Islet of Langerhans (tissue), 1 donor: ENCODE results near the gene ESD.
"Not testable (repeated sequence)": the region's sequence is repeated elsewhere in the genome, so short reads cannot be mapped to it uniquely, and the experiment has no call there.

ENCODE experiments used
- FAIRE-seq: peaks from one replicate; lab custom pipeline; 2011; peaks lifted over from hg19 to GRCh38; lab: Jason Lieb, UNC

Gene ESD

GRCh38 chr13:46796515-46797474 is at the start of gene ESD:
Gene ESD (minus strand): TSS chr13:46797161. CDS start chr13:46791413, 5,748 bp downstream.
- FAIRE-seq, result no peak

- no peak for FAIRE-seq
Observed at GRCh38 chr13:46846726-46847125, 49.8 kb upstream of the ESD start.

DNA sequence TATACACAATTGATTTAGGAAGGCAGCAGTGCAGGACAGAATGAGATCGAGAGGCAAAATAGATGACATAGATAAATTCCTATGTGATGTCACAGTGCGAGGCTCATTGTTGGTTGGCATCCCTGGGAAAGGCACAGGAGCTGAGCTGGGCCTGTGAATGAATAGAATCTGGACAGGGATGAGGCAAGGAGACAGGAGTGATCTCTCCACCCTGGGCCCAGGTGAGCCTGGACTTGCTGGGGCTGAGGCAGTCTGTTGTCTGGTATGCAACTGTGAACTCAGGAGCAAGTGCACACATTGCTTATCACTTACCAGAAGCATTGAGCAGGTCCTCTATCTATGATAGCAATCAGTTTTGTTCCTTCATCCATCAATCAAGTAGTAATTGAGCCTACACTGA is 48.2 kb upstream of the ESD start:
- no peak for FAIRE-seq

GRCh38 chr13:46844431-46844830 is 47.5 kb upstream of the ESD start:
- no peak for FAIRE-seq

- no peak for FAIRE-seq
Observed at GRCh38 chr13:46839399-46839798, 42.4 kb upstream of the ESD start.

DNA sequence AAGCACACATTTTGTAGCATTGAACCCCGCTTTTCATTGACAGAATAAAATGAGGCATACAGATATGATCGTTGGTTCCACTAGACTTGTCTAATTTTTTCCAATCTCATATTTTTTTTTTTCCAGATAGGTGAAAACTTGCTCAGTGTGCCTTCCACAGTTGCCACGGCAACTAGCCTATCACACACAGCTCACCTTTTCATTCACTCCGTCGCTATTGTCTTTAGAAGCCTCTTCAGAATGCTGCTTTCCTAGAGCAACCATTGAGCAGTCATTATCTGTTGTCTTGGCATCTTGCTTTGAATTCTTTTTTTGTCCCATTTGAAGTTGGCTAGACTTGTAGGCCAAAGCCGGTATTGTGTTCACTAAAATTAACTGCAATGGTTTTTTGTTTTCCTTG is 37.7 kb upstream of the ESD start:
- no peak for FAIRE-seq

GRCh38 chr13:46831588-46832194 is 34.7 kb upstream of the ESD start:
- peak; percentile 51 for FAIRE-seq

GRCh38 chr13:46830405-46831005 is 33.5 kb upstream of the ESD start:
- no peak for FAIRE-seq

GRCh38 chr13:46822551-46822950 is 25.6 kb upstream of the ESD start:
- no peak for FAIRE-seq

DNA sequence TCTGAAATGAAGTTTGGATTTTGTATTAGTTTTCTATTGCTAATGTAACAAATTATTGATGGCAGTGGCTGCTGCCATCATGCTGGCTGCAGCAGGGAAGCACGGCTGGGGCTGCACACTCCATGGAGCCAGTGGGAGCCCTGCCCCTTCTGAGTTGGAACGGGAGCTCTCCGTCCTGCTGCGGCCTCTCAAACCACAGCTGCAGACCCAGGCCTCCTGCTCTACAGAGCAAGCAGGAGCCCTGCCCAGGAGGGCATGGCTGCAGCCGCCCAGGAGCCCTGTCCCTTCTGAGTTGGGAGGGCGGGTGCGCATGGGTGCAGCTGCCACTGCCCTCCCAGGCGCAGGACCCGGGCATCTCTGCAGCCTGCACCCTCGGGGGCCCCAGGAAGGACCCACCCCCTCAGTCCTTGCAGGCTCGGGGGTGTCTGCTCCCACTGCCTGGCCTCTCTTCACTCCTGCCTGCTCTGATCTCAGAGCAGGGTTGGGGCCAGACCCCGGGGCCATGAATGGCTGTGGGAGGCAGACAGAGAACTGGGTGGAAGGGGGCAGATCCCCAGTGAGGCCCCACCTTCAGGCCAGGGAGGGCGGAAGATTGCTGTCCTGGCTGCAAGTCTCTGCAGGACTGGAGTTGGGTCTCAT is 21.0 kb upstream of the ESD start:
- FAIRE-seq, result no peak

- no peak for FAIRE-seq
Observed at GRCh38 chr13:46817095-46817494, 20.1 kb upstream of the ESD start.

GRCh38 chr13:46816371-46816770 is 19.4 kb upstream of the ESD start:
- no peak for FAIRE-seq

DNA sequence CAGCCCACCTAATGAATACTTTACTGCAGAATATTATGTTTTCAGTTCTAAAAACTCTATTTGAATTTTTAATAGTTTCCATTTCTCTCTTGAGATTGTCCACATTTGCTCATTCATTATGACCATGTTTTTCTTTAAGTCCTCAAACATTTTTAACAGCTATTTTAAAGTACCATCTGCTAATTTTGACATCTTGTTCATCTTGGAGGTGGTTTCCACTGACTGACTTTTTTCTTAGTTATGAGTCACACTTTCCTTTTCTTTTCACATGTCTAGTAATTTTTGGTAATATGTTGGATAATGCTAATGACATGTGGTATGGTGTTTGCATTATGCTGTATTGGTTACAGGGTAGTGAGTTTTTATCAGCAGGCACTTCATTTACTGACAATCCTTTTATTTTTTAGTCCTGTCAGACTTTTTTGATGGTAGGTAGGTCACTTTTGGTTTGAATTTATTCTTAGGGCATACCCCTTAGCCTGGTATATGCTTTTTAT is 15.4 kb upstream of the ESD start:
- FAIRE-seq, result no peak

GRCh38 chr13:46810440-46810839 is 13.5 kb upstream of the ESD start:
- no peak for FAIRE-seq

GRCh38 chr13:46804921-46805320 is 8.0 kb upstream of the ESD start:
- FAIRE-seq, result not testable (repeated sequence)

GRCh38 chr13:46804391-46804815 is 7.4 kb upstream of the ESD start:
- FAIRE-seq, result no peak

DNA sequence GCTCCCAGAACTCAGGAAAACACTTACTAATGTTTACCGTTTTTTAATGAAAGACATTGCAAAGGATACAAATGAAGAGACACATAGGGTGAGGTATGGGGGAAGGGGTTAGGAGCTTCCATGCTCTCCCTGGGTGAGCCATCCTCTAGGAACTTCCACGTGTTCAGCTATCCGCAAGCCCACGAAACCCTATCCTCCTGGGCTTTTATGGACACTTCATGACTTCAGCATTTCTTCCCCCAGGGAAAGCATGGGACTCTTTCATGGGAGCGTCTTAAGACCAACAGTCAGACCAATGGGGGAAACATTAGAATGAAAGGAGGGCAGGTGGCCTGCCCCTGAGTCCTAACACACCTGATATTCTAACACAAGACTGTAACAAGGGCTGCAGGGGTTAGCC is 6.6 kb upstream of the ESD start:
- no peak for FAIRE-seq

- FAIRE-seq, result no peak
Observed at GRCh38 chr13:46801858-46802257, 4.9 kb upstream of the ESD start.

- FAIRE-seq, result no peak
Observed at GRCh38 chr13:46799139-46799538, 2.2 kb upstream of the ESD start.

GRCh38 chr13:46797501-46798237 is 708 bp upstream of the ESD start:
- FAIRE-seq, result no peak

- FAIRE-seq, result no peak
Observed at GRCh38 chr13:46796129-46796514, 839 bp downstream of the ESD start.

GRCh38 chr13:46795321-46795720 is 1.6 kb downstream of the ESD start:
- FAIRE-seq, result no peak
